H1 (cell line): ENCODE data around the gene DGKD. TPM values are rescaled to one million over a fixed set of nuclear protein-coding genes. Genes with fewer than 3 reads are reported as not detected.

Experiments used
- CTCF ChIA-PET: fragments of 300-600 bp; sonication (Branson Sonifier 250); formaldehyde crosslinking; loops from one replicate; lab custom pipeline; 2021; ENCODE audit not compliant: partially characterized antibody; lab: Charles Lee
- POLR2A ChIA-PET: fragments of 300-600 bp; sonication (Branson Sonifier 250); formaldehyde crosslinking; loops from one replicate; lab custom pipeline; 2021; ENCODE audit warnings: inconsistent platforms; ENCODE audit not compliant: partially characterized antibody; lab: Charles Lee
- DNase-seq, 2 experiments: peaks; one replicate each; pipeline versions ENCODE4 v3.0.0 to v3.0.0-alpha.2; 2010 to 2022; ENCODE audit warnings: low spot score in 2 of 2, low read depth in 1 of 2, mixed read lengths in 1 of 2
- FAIRE-seq: peaks from 2 replicates; lab custom pipeline; 2011; peaks lifted over from hg19 to GRCh38; lab: Jason Lieb, UNC
- H2AFZ ChIP-seq: 2 replicates; pipeline ENCODE4 v1.8.1; 2012; ENCODE audit warnings: low read length, inconsistent platforms
- H2AK5ac ChIP-seq: 2 replicates; pipeline ENCODE4 v1.6.1; 2013; ENCODE audit warnings: low read depth, low read length
- H2BK120ac ChIP-seq: replicated peaks from 2 replicates; pipeline ENCODE3; 2013; ENCODE audit warnings: low read depth, low read length, inconsistent platforms
- H2BK12ac ChIP-seq: 2 replicates; pipeline ENCODE4 v1.6.1; 2013; ENCODE audit warnings: low read depth, low read length
- H2BK15ac ChIP-seq: 2 replicates; pipeline ENCODE4 v1.6.1; 2013; ENCODE audit warnings: low read length
- H2BK20ac ChIP-seq: 2 replicates; pipeline ENCODE4 v1.6.1; 2013; ENCODE audit warnings: low read length
- H2BK5ac ChIP-seq: 2 replicates; pipeline ENCODE4 v1.6.1; 2013; ENCODE audit warnings: low read depth, low read length
- H3K14ac ChIP-seq: 2 replicates; pipeline ENCODE4 v1.6.1; 2013; ENCODE audit warnings: inconsistent platforms; ENCODE audit not compliant: insufficient read length
- H3K18ac ChIP-seq: 2 replicates; pipeline ENCODE4 v1.6.1; 2013; ENCODE audit warnings: low read length; ENCODE audit errors: extremely low read depth
- H3K23ac ChIP-seq: 2 replicates; pipeline ENCODE4 v1.6.1; 2013; ENCODE audit warnings: inconsistent platforms; ENCODE audit not compliant: insufficient read length
- H3K23me2 ChIP-seq: 2 replicates; pipeline ENCODE4 v1.6.1; 2013; ENCODE audit warnings: low read depth, low read length
- H3K27ac ChIP-seq: 2 replicates; pipeline ENCODE4 v1.6.1; 2011; ENCODE audit warnings: low read depth, low read length, inconsistent platforms
- H3K27me3 ChIP-seq, 4 experiments: replicated peaks in 1 of 4; 1 replicate in 1 of 4; 2 replicates in 3 of 4; pipeline versions ENCODE4 v1.6.1 to v1.8.1; 2011 to 2013; ENCODE audit warnings: low read length in 3 of 4, mild to moderate bottlenecking in 3 of 4, inconsistent platforms in 2 of 4, mixed read lengths in 2 of 4, moderate library complexity in 1 of 4; ENCODE audit not compliant: control insufficient read depth in 3 of 4, insufficient read depth in 3 of 4; ENCODE audit errors: extremely low read depth in 1 of 4
- H3K36me3 ChIP-seq, 4 experiments: 2 replicates each; pipeline versions ENCODE4 v1.6.1 to v1.8.1; 2011 to 2013; ENCODE audit warnings: mild to moderate bottlenecking in 4 of 4, low read length in 3 of 4, moderate library complexity in 2 of 4, control low read depth in 1 of 4, inconsistent platforms in 1 of 4; ENCODE audit not compliant: insufficient read depth in 4 of 4, control insufficient read depth in 2 of 4
- H3K4ac ChIP-seq: replicated peaks from 2 replicates; pipeline ENCODE3; 2013; ENCODE audit warnings: low read length, low read depth, mixed read lengths, inconsistent platforms; ENCODE audit not compliant: insufficient read length
- H3K4me1 ChIP-seq, 4 experiments: replicated peaks in 1 of 4; 1 replicate in 1 of 4; 2 replicates in 3 of 4; pipeline versions ENCODE4 v1.6.1 to v1.8.1; 2011 to 2013; ENCODE audit warnings: low read length in 3 of 4, inconsistent platforms in 2 of 4, mixed read lengths in 1 of 4; ENCODE audit not compliant: insufficient read depth in 4 of 4, control insufficient read depth in 3 of 4
- H3K4me2 ChIP-seq, 2 experiments: 2 replicates each; pipeline versions ENCODE4 v1.6.1 to v1.8.1; 2011 to 2013; ENCODE audit warnings: low read depth in 2 of 2, low read length in 2 of 2, control low read depth in 1 of 2, inconsistent platforms in 1 of 2, mild to moderate bottlenecking in 1 of 2; ENCODE audit not compliant: insufficient read depth in 1 of 2
- H3K4me3 ChIP-seq, 4 experiments: fragments of 200-600, 300-600 bp in 1 of 4; sonication (generic), shearing (Covaris generic), sonication (Bioruptor Twin) in 1 of 4; 2 replicates each; pipeline versions ENCODE4 v1.5.1 to v1.8.1; 2011 to 2016; ENCODE audit warnings: low read length in 4 of 4, low read depth in 3 of 4, control low read depth in 2 of 4, inconsistent platforms in 2 of 4, mild to moderate bottlenecking in 2 of 4, mixed read lengths in 1 of 4, moderate library complexity in 1 of 4; ENCODE audit not compliant: insufficient read depth in 2 of 4; ENCODE audit errors: extremely low read depth in 1 of 4
- H3K56ac ChIP-seq: replicated peaks from 2 replicates; pipeline ENCODE3; 2013; ENCODE audit warnings: low read depth, mild to moderate bottlenecking, mixed read lengths, low read length, inconsistent platforms; ENCODE audit not compliant: insufficient read length
- H3K79me1 ChIP-seq: 2 replicates; pipeline ENCODE4 v1.6.1; 2013; ENCODE audit warnings: low read depth, low read length, control low read depth
- H3K79me2 ChIP-seq, 2 experiments: 2 replicates each; pipeline versions ENCODE4 v1.6.1 to v1.8.1; 2012 to 2013; ENCODE audit warnings: low read length in 2 of 2, mild to moderate bottlenecking in 2 of 2, inconsistent platforms in 1 of 2; ENCODE audit not compliant: insufficient read depth in 2 of 2, control insufficient read depth in 1 of 2
- H3K9ac ChIP-seq, 4 experiments: replicated peaks in 1 of 4; 1 replicate in 1 of 4; 2 replicates in 3 of 4; pipeline versions ENCODE4 v1.6.1 to v1.8.1; 2011 to 2013; ENCODE audit warnings: low read depth in 3 of 4, low read length in 3 of 4, control low read depth in 2 of 4, mild to moderate bottlenecking in 2 of 4, moderate library complexity in 2 of 4, inconsistent platforms in 1 of 4; ENCODE audit errors: extremely low read depth in 1 of 4
- H3K9me3 ChIP-seq, 2 experiments: 2 replicates each; pipeline versions ENCODE4 v1.6.1 to v1.8.1; 2012 to 2013; ENCODE audit warnings: mild to moderate bottlenecking in 2 of 2, moderate library complexity in 2 of 2, control low read depth in 1 of 2, inconsistent platforms in 1 of 2, low read depth in 1 of 2, low read length in 1 of 2, mixed read lengths in 1 of 2; ENCODE audit not compliant: insufficient read depth in 2 of 2
- H4K20me1 ChIP-seq, 2 experiments: replicated peaks in 1 of 2; 2 replicates each; pipeline versions ENCODE3 to v1.8.1; 2011 to 2013; ENCODE audit warnings: inconsistent platforms in 2 of 2, low read length in 2 of 2, mild to moderate bottlenecking in 1 of 2; ENCODE audit not compliant: insufficient read depth in 2 of 2, control insufficient read depth in 1 of 2
- H4K5ac ChIP-seq: 2 replicates; pipeline ENCODE4 v1.6.1; 2013; ENCODE audit warnings: low read length, low read depth, mixed read lengths, inconsistent platforms; ENCODE audit not compliant: insufficient read length
- H4K8ac ChIP-seq: 2 replicates; pipeline ENCODE4 v1.8.0; 2013; ENCODE audit warnings: mild to moderate bottlenecking, moderate library complexity, low read length, inconsistent platforms; ENCODE audit not compliant: insufficient read depth; ENCODE audit errors: extremely low read depth
- H4K91ac ChIP-seq: replicated peaks from 2 replicates; pipeline ENCODE3; 2013; ENCODE audit warnings: low read length, mixed read lengths, inconsistent platforms; ENCODE audit not compliant: insufficient read length
- BACH1 ChIP-seq: IDR thresholded peaks from 2 replicates; pipeline ENCODE4 v1.6.1; 2012; ENCODE audit warnings: low read length, improper control_type of control experiment
- E2F6 ChIP-seq: IDR thresholded peaks from 2 replicates; pipeline ENCODE4 v1.6.1; 2012; ENCODE audit warnings: inconsistent platforms
- EGR1 ChIP-seq: IDR thresholded peaks from 2 replicates; pipeline ENCODE4 v1.6.1; 2011; ENCODE audit warnings: low read depth, low read length, borderline replicate concordance
- MAFK ChIP-seq: IDR thresholded peaks from 2 replicates; pipeline ENCODE4 v1.6.1; 2012; ENCODE audit warnings: low read depth, mild to moderate bottlenecking, improper control_type of control experiment, low read length
- WGBS, 2 experiments: shearing (Covaris generic) in 1 of 2; methylation state at CpG; one replicate each; pipeline versions ENCODE4 v1.1.6 to v1.1.7; 2013 to 2015; ENCODE audit warnings: low lambda C conversion rate in 2 of 2, mixed read lengths in 2 of 2, inconsistent platforms in 1 of 2, low coverage in 1 of 2, missing lambda C conversion rate in 1 of 2; ENCODE audit not compliant: insufficient replicate concordance in 2 of 2, insufficient coverage in 1 of 2, insufficient read length in 1 of 2; ENCODE audit errors: extremely low coverage in 1 of 2, missing lambda C conversion rate in 1 of 2; 5-methylcytosine and 5-hydroxymethylcytosine counted together
- polyA plus RNA-seq, 7 experiments: library from polyadenylated mRNA; depleted of rRNA in 3 of 7; stranded (reverse) in 5 of 7; unstranded in 2 of 7; fragments of >200 nt in 5 of 7; fragments of 200-250 nt in 2 of 7; gene quantifications; 1 replicate in 5 of 7; 2 replicates in 1 of 7; 4 replicates in 1 of 7; pipeline versions ENCODE4 v1.2.1 to v1.2.3, GENCODE V29; 2011 to 2013; ENCODE audit warnings: missing spikeins in 2 of 7, mixed read lengths in 2 of 7
- total RNA-seq: library from RNA; stranded (reverse); fragmentation: NEBNext Ultra II Directional; extraction: Animal tissue kit (Norgen Biotek cat#: 25700); gene quantifications from 2 replicates; pipeline ENCODE4 v1.2.1, GENCODE V29; 2021

Gene DGKD
- total and polyA plus RNA-seq, 2 of the 8 experiments (the other 6 are each of a cell fraction or from before 2014, with no cell fraction given): 7.7 to 30.9 TPM

GRCh38 chr2:233426619-233427342, 72.5 kb downstream of the DGKD start:
- ChIA-PET POLR2A (no interaction called here), CTCF (interaction anchor here (0.6 to 3.2 kb wide), 8 partner anchors 10 to 394 kb away, joined by 3 to 12 read pairs (median 3); no protein-coding TSS in a partner anchor)
- Histone ChIP-seq H2BK120ac (no peak overlapping the region), H3K27me3 (no peaks in the 10 kb centered on the region), H4K20me1 (peaks cover 0 to 2% of the 10 kb centered on the region in 2 experiments), H3K56ac (no peak overlapping the region), H3K23ac (no peak overlapping the region), H2AFZ (no peak overlapping the region), H3K27ac (no peak overlapping the region), H2BK12ac (no peak overlapping the region), H3K4me1 (peaks cover 0 to 5% (median 0%) of the 10 kb centered on the region in 4 experiments; a peak in 1 of 7 replicates), H3K79me2 (peaks cover 0 to 6% of the 10 kb centered on the region in 2 experiments; a peak in 1 of 4 replicates), H3K4me3 (no peak overlapping the region), H3K79me1 (peaks cover 4% of the 10 kb centered on the region), H2BK5ac (no peak overlapping the region), H2BK15ac (no peak overlapping the region), H3K4me2 (no peak overlapping the region), H2AK5ac (no peak overlapping the region), H4K5ac (no peak overlapping the region), H3K4ac (no peak overlapping the region), H4K91ac (no peak overlapping the region), H4K8ac (no peak overlapping the region), H2BK20ac (no peak overlapping the region), H3K23me2 (no peaks in the 10 kb centered on the region), H3K9me3 (peaks cover 0 to 2% of the 10 kb centered on the region in 2 experiments; a peak in 3 of 4 replicates), H3K9ac (no peak overlapping the region), H3K18ac (no peak overlapping the region), H3K36me3 (0 out of 8 replicates have a peak, but pooled peaks cover 0 to 2% (median 0%) of the 10 kb centered on the region in 4 experiments), H3K14ac (no peak overlapping the region)
- FAIRE-seq (no peak), DNase-seq (peak in 1 of 2 experiments; percentile 26)
- 86% methylated on average over 7 of the region's 7 CpGs; no CpG with 5 or more reads in 1 of the 2 experiments for WGBS, 2 experiments
- TF ChIP-seq BACH1 (peak; percentile 98), EGR1 (peak; percentile 81; the same call in 1 of the 2 replicates), MAFK (peak; percentile 88), E2F6 (no peak)
